ENCODE results near the gene PNPLA3. TPM values are rescaled to one million over a fixed set of nuclear protein-coding genes. Genes with fewer than 3 reads are reported as not detected.

The PNPLA3 gene
- total RNA-seq, 2 donors from 2014 or later: 0.14 to 0.28 TPM

DNA sequence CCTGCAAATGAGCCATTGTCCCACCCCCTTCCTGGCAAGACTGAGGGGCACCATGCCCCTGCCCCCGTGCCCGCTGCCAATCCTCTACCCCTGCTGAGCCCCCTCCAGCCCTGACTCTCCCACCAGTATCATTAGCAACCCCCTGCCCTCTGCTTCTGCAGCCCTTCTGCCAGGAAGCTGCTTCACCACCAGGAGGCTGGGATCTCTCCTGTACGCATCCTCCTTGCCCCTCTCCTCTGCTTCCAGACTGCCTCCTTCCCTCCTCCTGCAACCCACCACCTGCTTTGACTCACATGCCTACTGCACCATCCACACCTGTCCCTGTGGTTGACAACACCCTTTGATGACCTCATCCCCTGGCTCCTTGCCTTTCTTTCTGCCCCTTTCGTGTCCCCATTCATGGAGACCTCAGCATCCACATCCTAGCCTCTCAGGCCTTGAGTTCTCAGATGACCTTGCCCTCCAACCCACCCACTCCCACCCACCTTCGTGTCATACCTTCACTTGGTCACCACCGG lies 13.4 kb upstream of the PNPLA3 start:
- H3K4me3 ChIP-seq: no peak overlapping the region
- no peak for DNase-seq (ENCODE audit: low spot score)
- H3K4me1 ChIP-seq (replicated peaks): no peaks in the 10 kb centered on the region
- H3K36me3 ChIP-seq: no peaks in the 10 kb centered on the region
- no peak for TF ChIP-seq POLR2AphosphoS5 (IDR thresholded peaks at IDR 0.05)
- no peak for TF ChIP-seq POLR2A (IDR thresholded peaks at IDR 0.05)
- no peak for TF ChIP-seq CTCF (IDR thresholded peaks at IDR 0.05)
- no peaks in the 10 kb centered on the region for H3K27me3 ChIP-seq (replicated peaks; ENCODE audit: insufficient read depth)
- no peak overlapping the region for H3K27ac ChIP-seq
- intact Hi-C loops (cut with DNase I): no loop called here
- H3K9me3 ChIP-seq: no peaks in the 10 kb centered on the region
- WGBS: 67% methylated on average over 6 of the region's 6 CpGs

- Histone ChIP-seq H3K4me3 (no peak overlapping the region), H3K36me3 (no peaks in the 10 kb centered on the region), H3K27me3 (replicated peaks; ENCODE audit: insufficient read depth) (no peaks in the 10 kb centered on the region), H3K27ac (no peak overlapping the region), H3K4me1 (replicated peaks) (no peaks in the 10 kb centered on the region), H3K9me3 (no peaks in the 10 kb centered on the region)
- TF ChIP-seq CTCF (IDR thresholded peaks at IDR 0.05): no peak
- TF ChIP-seq POLR2AphosphoS5 (IDR thresholded peaks at IDR 0.05): no peak
- no peak for TF ChIP-seq POLR2A (IDR thresholded peaks at IDR 0.05)
- WGBS: 8% methylated on average over 4 of the region's 4 CpGs
- DNase-seq (ENCODE audit: low spot score): no peak
- intact Hi-C loops (cut with DNase I): no loop called here
Observed at GRCh38 chr22:43911351-43911750, 12.3 kb upstream of the PNPLA3 start.

GRCh38 chr22:43917521-43917920 lies 6.1 kb upstream of the PNPLA3 start:
- Histone ChIP-seq H3K4me3 (no peak overlapping the region), H3K4me1 (replicated peaks) (no peaks in the 10 kb centered on the region), H3K27ac (no peak overlapping the region), H3K9me3 (no peaks in the 10 kb centered on the region), H3K27me3 (replicated peaks; ENCODE audit: insufficient read depth) (no peaks in the 10 kb centered on the region), H3K36me3 (no peaks in the 10 kb centered on the region)
- TF ChIP-seq POLR2A (IDR thresholded peaks at IDR 0.05) (no peak), CTCF (IDR thresholded peaks at IDR 0.05) (no peak), POLR2AphosphoS5 (IDR thresholded peaks at IDR 0.05) (no peak)
- intact Hi-C loops (cut with DNase I): no loop called here
- no peak for DNase-seq (ENCODE audit: low spot score)
- 89% methylated on average over 6 of the region's 6 CpGs for WGBS

DNA sequence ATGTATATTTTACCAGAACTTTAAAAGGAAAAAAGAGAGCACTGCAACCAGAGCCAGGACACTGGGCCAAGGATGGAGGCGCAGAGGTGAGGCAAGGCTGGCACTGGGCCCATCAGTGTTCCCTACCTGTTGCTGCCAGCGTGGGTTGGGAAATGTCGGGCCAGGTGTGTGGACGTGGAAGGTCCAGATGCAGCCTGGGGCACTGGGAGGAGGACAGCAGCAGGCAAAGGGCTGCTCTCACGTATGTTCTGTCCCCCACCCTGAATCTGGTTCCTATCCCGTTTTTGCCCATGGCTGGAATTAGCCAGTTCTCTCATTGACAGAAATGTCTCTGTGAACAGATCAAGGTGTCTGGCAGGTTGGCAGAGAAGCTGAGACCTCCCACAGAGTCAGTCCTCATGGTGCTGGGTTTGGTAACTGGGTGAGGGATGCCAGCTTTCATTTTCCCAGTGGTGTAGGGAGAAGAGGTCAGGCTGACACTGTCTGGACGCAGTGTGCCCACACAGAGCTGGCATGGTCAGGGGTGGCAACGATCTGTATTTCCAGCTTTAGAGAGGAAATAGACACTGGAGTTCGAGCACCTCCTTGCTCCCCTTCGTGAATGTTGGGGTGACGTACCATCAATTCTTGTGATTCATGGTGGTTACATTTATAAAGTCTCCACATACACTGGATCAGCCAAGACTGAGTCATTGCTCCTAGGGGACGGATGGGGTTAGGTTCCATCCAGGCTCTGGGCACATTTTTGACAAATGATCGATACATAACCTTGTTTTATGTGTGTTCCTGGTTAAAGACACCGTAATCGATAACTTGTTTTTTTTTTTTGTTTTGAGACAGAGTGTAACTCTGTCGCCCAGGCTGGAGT lies 4.3 kb upstream of the PNPLA3 start:
- WGBS: 67% methylated on average over 16 of the region's 16 CpGs
- Histone ChIP-seq H3K4me1 (replicated peaks) (no peaks in the 10 kb centered on the region), H3K9me3 (no peaks in the 10 kb centered on the region), H3K4me3 (no peak overlapping the region), H3K27me3 (replicated peaks; ENCODE audit: insufficient read depth) (no peaks in the 10 kb centered on the region), H3K36me3 (no peaks in the 10 kb centered on the region), H3K27ac (no peak overlapping the region)
- TF ChIP-seq CTCF (IDR thresholded peaks at IDR 0.05) (no peak), POLR2AphosphoS5 (IDR thresholded peaks at IDR 0.05) (peak; percentile 45), POLR2A (IDR thresholded peaks at IDR 0.05) (no peak)
- peak; percentile 58 for DNase-seq (ENCODE audit: low spot score)
- intact Hi-C loops (cut with DNase I): no loop called here

- 34% methylated on average over 4 of the region's 4 CpGs for WGBS
- Histone ChIP-seq H3K27me3 (replicated peaks; ENCODE audit: insufficient read depth) (no peaks in the 10 kb centered on the region), H3K36me3 (no peaks in the 10 kb centered on the region), H3K4me3 (no peak overlapping the region), H3K9me3 (no peaks in the 10 kb centered on the region), H3K4me1 (replicated peaks) (no peaks in the 10 kb centered on the region), H3K27ac (no peak overlapping the region)
- no peak for DNase-seq (ENCODE audit: low spot score)
- intact Hi-C loops (cut with DNase I): no loop called here
- no peak for TF ChIP-seq POLR2AphosphoS5 (IDR thresholded peaks at IDR 0.05)
- TF ChIP-seq CTCF (IDR thresholded peaks at IDR 0.05): no peak
- no peak for TF ChIP-seq POLR2A (IDR thresholded peaks at IDR 0.05)
Observed at GRCh38 chr22:43921370-43921769, 2.2 kb upstream of the PNPLA3 start.
